A673 (cell line): ENCODE measurements around the gene USF3. TPM values are rescaled to one million over a fixed set of nuclear protein-coding genes. Genes with fewer than 3 reads are reported as not detected.

Source experiments
- BruUV-seq: library from RNA; stranded (reverse); fragments of 400-500 nt; replicated peaks from 2 replicates; lab custom pipeline; 2021; lab: Mats Ljungman, UMichigan
- CTCF ChIA-PET: fragments of 300-600 bp; sonication (Branson Sonifier 250); formaldehyde crosslinking; loops from one replicate; lab custom pipeline; 2022; ENCODE audit warnings: antibody characterized with exemption; lab: Charles Lee
- POLR2A ChIA-PET: fragments of 300-600 bp; sonication (Branson Sonifier 250); formaldehyde crosslinking; loops from one replicate; lab custom pipeline; 2022; ENCODE audit warnings: antibody characterized with exemption; ENCODE audit not compliant: low non-redundant PET; lab: Charles Lee
- DNase-seq: peaks from one replicate; pipeline ENCODE4 v3.0.0-alpha.2; 2015; ENCODE audit warnings: low spot score
- H3K27ac ChIP-seq: fragments of 200-600 bp; sonication (generic); 2 replicates; pipeline ENCODE4 v1.5.1; 2016; ENCODE audit warnings: mixed run types, low read depth, mild to moderate bottlenecking, mixed read lengths, antibody characterized with exemption, low read length; ENCODE audit not compliant: poor library complexity, severe bottlenecking
- H3K27me3 ChIP-seq: fragments of 200-600 bp; sonication (generic); replicated peaks from 2 replicates; pipeline ENCODE4 v1.6.1; 2017; ENCODE audit warnings: mixed run types, low read depth, mild to moderate bottlenecking, mixed read lengths, antibody characterized with exemption, low read length; ENCODE audit not compliant: insufficient read depth, poor library complexity
- H3K36me3 ChIP-seq: fragments of 200-600 bp; sonication (generic); 2 replicates; pipeline ENCODE4 v1.6.1; 2016; ENCODE audit warnings: mixed run types, mild to moderate bottlenecking, mixed read lengths, antibody characterized with exemption, low read length; ENCODE audit not compliant: insufficient read depth, poor library complexity, severe bottlenecking
- H3K4me1 ChIP-seq: fragments of 200-600 bp; sonication (generic); 2 replicates; pipeline ENCODE4 v1.6.1; 2017; ENCODE audit warnings: mixed run types, mild to moderate bottlenecking, mixed read lengths, antibody characterized with exemption, low read length; ENCODE audit not compliant: insufficient read depth, poor library complexity, severe bottlenecking
- H3K4me3 ChIP-seq: fragments of 200-600 bp; sonication (generic); 2 replicates; pipeline ENCODE4 v1.5.1; 2016; ENCODE audit warnings: low read depth, mixed run types, mild to moderate bottlenecking, mixed read lengths, low read length; ENCODE audit not compliant: poor library complexity, severe bottlenecking
- H3K9me3 ChIP-seq: fragments of 200-600 bp; sonication (generic); 2 replicates; pipeline ENCODE4 v1.6.1; 2016; ENCODE audit warnings: mixed run types, low read depth, mild to moderate bottlenecking, mixed read lengths, antibody characterized with exemption, low read length; ENCODE audit not compliant: poor library complexity, severe bottlenecking
- EZH2 ChIP-seq: fragments of 200-600 bp; sonication (generic); IDR thresholded peaks from 2 replicates; pipeline ENCODE4 v1.6.1; 2017; ENCODE audit warnings: borderline replicate concordance, low read depth, mild to moderate bottlenecking, mixed read lengths, antibody characterized with exemption, low read length; ENCODE audit not compliant: poor library complexity, severe bottlenecking
- intact Hi-C: fragments of 100-400 bp; cut with micrococcal nuclease; formaldehyde crosslinking; loops from one replicate; pipeline ENCODE4 v1.10.0; 2022; ENCODE audit not compliant: unreplicated experiment
- total RNA-seq: library from RNA; stranded (reverse); gene quantifications from 2 replicates; pipeline ENCODE4 v1.2.3, GENCODE V29; 2021
- TF ChIP-seq, protein P1 (sequence below): fragments of 300-800, 200-600 bp; sonication (generic); conservative IDR thresholded peaks from 2 replicates; pipeline ENCODE4 v1.5.1; 2017; ENCODE audit warnings: low read depth, mild to moderate bottlenecking, antibody characterized with exemption, low read length, moderate library complexity, mixed read lengths

Gene USF3
- total RNA-seq, 1 experiment from 2014 or later: 9.7 TPM

DNA sequence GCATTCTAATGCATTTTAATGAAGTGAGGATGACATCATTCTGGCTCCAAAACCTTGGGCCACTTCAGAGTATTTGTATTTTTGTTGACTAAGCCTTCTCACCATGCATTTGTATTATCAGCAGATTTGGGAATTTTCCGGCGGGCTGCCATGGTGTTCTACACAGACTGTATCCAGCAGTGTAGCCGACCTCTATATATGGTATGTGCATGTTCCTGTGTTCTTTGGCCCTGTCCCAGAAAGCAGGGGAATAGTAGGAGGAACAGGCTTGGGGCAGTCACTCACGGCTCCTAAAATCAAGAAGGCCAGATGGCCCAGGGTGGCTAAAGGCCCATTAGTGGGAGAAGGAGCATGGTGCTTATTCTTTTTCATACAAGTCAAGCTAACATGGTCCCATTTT is 80.5 kb downstream of the USF3 start:
- Histone ChIP-seq H3K9me3 (no peaks in the 10 kb centered on the region), H3K4me1 (no peaks in the 10 kb centered on the region), H3K4me3 (no peak overlapping the region), H3K27me3 (no peaks in the 10 kb centered on the region), H3K36me3 (no peaks in the 10 kb centered on the region), H3K27ac (no peak overlapping the region)
- POLR2A ChIA-PET: no interaction called here
- intact Hi-C loops: no loop called here
- CTCF ChIA-PET: no interaction called here
- no TSS peak for BruUV-seq
- TF ChIP-seq EZH2: no peak
- TF ChIP-seq, protein P1, sequence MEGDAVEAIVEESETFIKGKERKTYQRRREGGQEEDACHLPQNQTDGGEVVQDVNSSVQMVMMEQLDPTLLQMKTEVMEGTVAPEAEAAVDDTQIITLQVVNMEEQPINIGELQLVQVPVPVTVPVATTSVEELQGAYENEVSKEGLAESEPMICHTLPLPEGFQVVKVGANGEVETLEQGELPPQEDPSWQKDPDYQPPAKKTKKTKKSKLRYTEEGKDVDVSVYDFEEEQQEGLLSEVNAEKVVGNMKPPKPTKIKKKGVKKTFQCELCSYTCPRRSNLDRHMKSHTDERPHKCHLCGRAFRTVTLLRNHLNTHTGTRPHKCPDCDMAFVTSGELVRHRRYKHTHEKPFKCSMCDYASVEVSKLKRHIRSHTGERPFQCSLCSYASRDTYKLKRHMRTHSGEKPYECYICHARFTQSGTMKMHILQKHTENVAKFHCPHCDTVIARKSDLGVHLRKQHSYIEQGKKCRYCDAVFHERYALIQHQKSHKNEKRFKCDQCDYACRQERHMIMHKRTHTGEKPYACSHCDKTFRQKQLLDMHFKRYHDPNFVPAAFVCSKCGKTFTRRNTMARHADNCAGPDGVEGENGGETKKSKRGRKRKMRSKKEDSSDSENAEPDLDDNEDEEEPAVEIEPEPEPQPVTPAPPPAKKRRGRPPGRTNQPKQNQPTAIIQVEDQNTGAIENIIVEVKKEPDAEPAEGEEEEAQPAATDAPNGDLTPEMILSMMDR: no peak
- no peak for DNase-seq

DNA sequence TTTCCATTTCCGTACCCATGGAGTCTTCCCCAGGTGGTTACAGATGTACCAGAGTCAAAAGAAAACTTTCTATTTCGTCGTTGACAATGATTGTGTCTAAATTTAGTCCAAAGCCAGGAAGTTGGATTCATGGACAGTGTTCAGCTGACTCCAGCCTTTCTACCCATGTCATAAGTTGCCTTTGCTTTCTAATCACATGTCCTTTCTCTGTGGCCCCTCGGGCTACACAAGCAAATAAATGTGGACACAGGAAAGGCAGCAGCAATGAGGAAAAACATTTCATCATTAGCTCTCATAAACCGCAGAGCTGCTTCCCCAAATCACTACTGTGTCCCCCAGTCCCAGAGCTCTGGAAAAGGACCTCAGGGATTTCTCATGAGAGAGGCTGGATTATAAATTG is 82.0 kb downstream of the USF3 start:
- BruUV-seq: no TSS peak
- CTCF ChIA-PET: no interaction called here
- intact Hi-C loops: no loop called here

DNA sequence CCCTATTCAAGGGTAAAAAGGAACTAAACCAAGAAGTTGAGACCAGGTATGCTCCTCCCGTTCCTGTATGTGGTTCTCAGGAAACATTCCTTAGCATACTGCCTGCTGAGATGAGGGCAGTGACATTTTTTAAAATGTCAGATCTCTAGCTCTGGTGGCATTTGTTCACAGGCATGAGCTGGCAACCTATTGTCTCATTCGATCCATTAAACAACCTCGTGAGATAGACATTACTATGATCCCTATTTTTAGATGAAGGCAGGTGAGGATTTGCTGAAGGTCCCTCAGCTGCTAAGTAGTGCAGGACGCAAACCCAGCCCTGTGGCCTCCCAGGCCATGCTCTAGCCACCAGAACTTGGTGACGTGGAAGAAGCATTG is 89.2 kb downstream of the USF3 start:
- no TSS peak for BruUV-seq
- Histone ChIP-seq H3K36me3 (no peaks in the 10 kb centered on the region), H3K9me3 (no peaks in the 10 kb centered on the region), H3K27me3 (no peaks in the 10 kb centered on the region), H3K4me3 (no peak overlapping the region), H3K27ac (no peak overlapping the region), H3K4me1 (no peaks in the 10 kb centered on the region)
- ChIA-PET POLR2A (no interaction called here), CTCF (no interaction called here)
- no peak for DNase-seq
- TF ChIP-seq, protein P1: no peak
- no peak for TF ChIP-seq EZH2
- intact Hi-C loops: no loop called here

More for the DNA sequence above, 82.0 kb downstream of the USF3 start:
- Histone ChIP-seq H3K4me3 (no peak overlapping the region), H3K36me3 (no peaks in the 10 kb centered on the region), H3K4me1 (no peaks in the 10 kb centered on the region), H3K27me3 (no peaks in the 10 kb centered on the region), H3K27ac (no peak overlapping the region), H3K9me3 (no peaks in the 10 kb centered on the region)
- POLR2A ChIA-PET: no interaction called here
- no peak for DNase-seq
- TF ChIP-seq, protein P1: no peak
- TF ChIP-seq EZH2: no peak
